ENCODE results near the gene OR10G2.
A peak's percentile ranks its signal among the peaks of the same experiment; 100 is the strongest.
"Not testable (repeated sequence)": the region's sequence is repeated elsewhere in the genome, so short reads cannot be mapped to it uniquely, and the experiment has no call there.

The OR10G2 gene

GRCh38 chr14:21634840-21635239 is at the start of gene OR10G2:
TSS of gene OR10G2 (minus strand) at chr14:21634940. CDS start at chr14:21634842, 98 bp downstream.
- DNase-seq = no peak

GRCh38 chr14:21680072-21680471 is 45.3 kb upstream of the OR10G2 start:
- DNase-seq = peak; percentile 76

DNA sequence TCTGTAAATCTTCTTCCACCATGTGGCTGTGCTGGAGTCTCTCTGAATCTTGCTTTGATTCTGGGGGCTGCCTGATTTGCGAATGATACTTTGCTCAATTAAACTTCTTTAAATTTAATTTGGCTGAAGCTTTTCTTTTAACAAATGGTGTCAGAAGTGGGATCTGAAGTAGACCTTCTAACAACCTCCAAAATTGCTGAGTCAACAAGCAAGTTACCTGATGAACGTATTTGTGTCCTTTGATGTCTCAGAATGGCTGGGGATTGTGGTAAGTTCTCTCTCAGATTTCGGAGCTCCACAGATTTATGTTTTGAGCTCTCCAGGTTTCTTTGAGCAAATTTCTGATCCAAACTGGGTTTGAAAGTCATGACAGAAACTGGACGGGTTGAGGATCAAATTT is 40.8 kb upstream of the OR10G2 start:
- no peak for DNase-seq

DNA sequence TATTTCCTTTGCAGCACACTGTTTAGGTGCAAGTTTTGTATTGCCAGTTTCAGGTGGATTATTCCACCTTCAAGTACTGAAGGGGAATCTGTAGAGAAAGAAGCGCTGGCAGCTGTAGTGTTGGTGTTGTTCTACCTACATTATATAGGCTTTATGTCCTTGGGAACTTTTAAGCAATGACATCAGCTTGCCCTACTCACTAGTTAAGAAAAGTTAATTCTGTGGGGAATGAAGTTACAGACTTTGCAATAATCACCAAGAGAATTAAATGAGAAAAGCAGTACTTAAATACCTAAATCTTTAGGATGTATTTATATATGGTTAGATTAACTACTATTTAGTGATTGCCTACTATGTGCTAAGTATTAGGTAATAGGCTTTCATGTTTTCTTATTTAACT is 39.0 kb upstream of the OR10G2 start, which contains the start of gene OR4E1:
TSS of gene OR4E1 (minus strand) at position 101 of the 400 bp plus-strand sequence. CDS start 2,883 bp downstream, outside the sequence.
- no peak for DNase-seq

- peak; percentile 73 for DNase-seq
Measured at GRCh38 chr14:21672116-21672515, 37.4 kb upstream of the OR10G2 start.

GRCh38 chr14:21671371-21671770 is 36.6 kb upstream of the OR10G2 start:
- DNase-seq = no peak

DNA sequence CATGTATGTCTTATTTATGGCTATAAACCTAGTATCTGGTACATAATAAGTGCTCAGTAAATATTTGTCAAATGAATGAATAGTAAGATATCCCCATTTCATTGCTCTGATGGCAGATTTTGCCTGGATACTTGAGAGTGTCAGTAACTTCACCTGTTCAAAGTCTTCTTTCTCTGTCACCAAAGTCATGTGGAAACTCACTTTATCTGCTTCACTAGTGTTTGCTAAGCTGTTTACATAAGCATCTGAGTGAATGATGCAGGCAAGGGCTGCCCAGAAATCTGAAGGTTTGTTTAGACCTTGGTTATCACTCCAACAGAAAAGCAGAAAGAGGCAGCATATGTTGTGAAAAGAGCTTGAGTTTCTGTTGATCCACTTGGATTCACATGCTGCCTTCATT is 34.5 kb upstream of the OR10G2 start:
- no peak for DNase-seq

- DNase-seq = peak; percentile 95
Measured at GRCh38 chr14:21668377-21668776, 33.6 kb upstream of the OR10G2 start.

- no peak for DNase-seq
Measured at GRCh38 chr14:21656980-21657379, 22.2 kb upstream of the OR10G2 start.

DNA sequence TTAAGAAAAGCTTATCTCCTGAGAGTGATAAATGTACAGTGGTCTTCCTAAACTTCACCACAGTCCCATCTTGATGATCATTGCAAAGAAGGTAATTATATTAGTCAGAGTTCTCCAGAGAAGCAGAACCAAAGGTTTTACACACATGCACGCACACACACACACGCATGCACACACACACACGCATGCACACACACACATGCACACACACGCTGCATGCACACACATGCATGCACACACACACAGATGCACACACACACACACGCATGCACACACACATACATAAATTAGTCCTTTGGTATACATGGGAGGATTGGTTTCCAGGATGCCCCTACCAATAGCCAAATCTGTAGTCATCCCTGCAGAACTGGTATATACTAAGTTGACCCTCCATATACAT is 19.5 kb upstream of the OR10G2 start:
- DNase-seq = no peak

- DNase-seq = no peak
Measured at GRCh38 chr14:21653331-21653885, 18.7 kb upstream of the OR10G2 start, which contains the start of gene OR4E2. TSS of gene OR4E2 (plus strand) at chr14:21653835. CDS start at chr14:21665083, 11,248 bp downstream.

DNA sequence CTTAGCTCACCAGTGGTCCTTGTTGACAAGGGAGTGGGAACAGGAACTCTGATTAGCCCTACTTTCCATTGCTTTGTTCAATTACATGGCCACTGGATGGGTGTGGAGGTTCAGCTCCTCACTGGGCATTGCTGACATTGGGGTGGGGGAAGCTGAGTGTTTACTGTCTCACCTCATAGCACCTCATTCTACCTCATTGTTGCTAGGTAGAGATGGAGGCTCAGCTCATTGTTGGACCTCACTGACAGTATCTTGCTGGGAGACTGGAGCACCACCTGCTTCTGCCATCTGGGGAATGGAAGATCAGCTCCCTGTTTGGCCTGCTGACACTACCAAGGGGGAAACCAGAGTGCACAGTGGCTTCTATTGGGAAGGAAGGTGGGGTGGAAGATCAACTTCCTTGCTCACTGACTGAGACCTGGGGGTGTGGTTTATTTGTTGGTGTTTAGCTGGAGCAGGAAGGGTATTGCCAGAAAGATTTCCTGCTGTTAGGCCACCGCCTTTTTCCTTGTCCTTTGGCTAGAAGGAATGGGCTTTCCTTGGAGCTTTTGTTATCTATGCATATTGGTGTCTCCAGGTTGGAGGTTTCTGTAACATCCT is 17.6 kb upstream of the OR10G2 start:
- DNase-seq = no peak

DNA sequence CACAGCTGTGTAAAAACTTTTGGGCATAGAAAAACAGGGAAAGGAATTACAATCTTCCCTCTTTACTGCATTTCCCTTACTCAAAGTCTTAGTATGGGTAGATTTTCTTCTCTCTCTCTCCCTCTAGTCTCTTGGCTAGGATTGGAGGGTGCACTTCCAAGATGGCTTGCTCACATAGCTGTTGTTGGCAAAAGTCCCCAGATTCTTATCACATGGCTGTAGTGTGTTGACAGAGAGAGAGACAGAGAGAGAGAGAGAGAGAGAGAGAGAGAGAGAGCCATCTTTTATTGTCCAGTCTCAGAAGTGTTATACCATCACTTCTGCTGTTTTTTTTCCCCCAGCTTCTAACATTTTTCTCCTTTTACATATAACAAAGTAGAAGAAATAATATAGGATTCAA is 12.6 kb upstream of the OR10G2 start:
- DNase-seq = no peak

DNA sequence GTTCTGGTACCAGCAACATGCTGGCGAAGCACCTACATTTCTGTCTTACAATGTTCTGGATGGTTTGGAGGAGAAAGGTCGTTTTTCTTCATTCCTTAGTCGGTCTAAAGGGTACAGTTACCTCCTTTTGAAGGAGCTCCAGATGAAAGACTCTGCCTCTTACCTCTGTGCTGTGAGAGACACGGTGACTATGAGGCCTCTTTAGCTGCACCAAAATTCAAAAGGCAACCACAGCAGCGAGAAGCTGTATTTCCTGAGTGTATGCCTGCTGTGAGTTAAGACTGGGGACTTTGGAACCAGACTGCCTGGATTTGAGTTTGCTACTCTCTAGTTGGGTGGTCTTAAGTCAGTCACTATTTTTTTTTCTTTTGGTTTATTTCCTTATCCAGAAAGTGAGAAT is 8.7 kb upstream of the OR10G2 start:
- DNase-seq = no peak

DNA sequence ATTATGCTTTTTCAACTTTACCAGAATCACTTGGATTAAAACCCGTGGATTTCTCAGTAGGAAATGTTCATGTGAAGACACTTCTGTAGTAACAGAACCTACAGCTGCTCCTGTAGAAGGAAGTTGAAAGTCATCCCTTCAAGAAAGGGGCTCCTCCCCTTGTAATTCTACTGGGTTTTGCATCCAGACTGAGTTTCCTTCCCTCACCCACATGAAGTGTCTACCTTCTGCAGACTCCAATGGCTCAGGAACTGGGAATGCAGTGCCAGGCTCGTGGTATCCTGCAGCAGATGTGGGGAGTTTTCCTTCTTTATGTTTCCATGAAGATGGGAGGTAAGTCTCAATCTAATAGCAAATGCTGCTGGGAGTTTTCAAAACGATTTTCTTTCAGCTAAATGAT is 7.9 kb upstream of the OR10G2 start:
- DNase-seq = no peak

- no peak for DNase-seq
Measured at GRCh38 chr14:21631084-21631483, 3.7 kb downstream of the OR10G2 start.

DNA sequence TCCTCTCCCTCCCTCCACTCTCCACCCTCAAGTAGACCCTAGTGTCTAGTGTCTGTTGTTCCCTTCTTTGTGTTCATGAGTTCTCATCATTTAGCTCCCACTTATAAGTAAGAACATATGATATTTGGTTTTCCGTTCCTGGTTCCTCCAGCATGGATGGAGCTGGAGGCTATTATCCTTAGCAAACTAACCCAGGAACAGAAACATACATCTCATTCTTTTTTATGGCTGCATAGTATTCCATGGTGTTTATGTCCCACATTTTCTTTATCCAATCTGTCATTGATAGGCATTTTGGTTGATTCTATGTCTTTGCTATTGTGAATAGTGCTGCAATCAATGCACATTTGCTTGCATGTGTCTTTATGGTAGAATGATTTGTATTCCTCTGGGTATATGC is 4.2 kb downstream of the OR10G2 start:
- DNase-seq = not testable (repeated sequence)

- peak; percentile 60 for DNase-seq
Measured at GRCh38 chr14:21626491-21627230, 8.1 kb downstream of the OR10G2 start.

DNA sequence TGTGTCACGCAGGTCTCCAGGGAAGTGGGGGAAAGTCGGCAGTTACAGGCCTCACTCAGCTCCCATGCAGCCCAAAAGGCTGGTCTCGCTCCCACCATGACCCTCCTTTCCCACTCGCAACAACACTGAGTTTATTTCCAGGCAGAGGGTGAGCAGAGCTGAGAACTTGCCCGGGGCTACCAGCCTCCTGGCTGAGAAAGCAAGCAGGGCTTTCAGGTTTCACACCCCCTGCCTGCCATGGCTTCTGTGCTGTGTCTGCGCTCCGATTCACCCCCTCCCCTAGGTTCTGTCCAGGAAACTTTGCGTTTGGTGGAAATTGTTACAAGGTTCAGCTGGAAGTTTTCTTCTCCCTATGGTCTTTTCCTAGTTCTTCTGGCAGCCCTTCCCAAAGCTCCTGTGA is 17.1 kb downstream of the OR10G2 start:
- DNase-seq = no peak

DNA sequence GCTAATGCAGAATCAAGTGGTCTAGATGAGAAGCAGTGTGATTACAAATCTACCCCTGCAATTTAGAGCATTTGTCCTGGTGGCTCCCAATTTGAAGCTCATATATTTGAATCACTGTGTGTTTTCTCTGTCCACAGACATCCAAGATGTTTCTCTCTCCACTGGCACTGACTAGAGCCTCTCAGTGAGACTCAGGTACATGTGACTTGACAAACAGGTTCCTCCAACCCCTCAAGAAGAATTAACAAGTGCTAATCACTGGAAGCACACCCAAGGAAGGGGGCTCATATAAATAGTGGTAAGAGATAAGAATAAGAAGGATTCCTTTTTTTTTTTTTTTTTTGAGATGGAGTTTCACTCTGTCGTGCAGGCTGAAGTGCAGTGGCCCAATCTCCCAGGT is 20.5 kb downstream of the OR10G2 start:
- no peak for DNase-seq

- DNase-seq = no peak
Measured at GRCh38 chr14:21612324-21612723, 22.4 kb downstream of the OR10G2 start.

DNA sequence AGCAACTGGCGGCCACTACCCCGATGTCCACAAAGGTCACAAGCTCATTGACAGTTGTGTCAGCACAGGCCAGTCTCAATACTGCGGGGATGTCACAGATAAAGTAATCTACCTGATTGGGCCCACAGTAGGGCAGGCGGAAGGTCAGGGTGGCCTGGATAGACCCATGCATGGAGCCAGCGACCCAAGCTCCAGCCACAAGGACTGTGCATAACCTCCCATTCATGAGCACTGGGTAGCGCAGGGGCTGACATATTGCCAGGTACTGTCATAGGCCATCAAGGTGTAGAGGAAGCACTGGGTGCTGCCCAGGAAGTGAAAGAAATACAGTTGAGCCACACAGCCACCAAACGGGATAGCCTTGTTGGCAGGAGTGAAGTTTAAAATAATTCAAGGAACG is 32.6 kb downstream of the OR10G2 start:
- DNase-seq = not testable (repeated sequence)

GRCh38 chr14:21589317-21589716 is 45.4 kb downstream of the OR10G2 start:
- DNase-seq = no peak
